ENCODE data around the gene RASAL1.

RASAL1 gene

DNA sequence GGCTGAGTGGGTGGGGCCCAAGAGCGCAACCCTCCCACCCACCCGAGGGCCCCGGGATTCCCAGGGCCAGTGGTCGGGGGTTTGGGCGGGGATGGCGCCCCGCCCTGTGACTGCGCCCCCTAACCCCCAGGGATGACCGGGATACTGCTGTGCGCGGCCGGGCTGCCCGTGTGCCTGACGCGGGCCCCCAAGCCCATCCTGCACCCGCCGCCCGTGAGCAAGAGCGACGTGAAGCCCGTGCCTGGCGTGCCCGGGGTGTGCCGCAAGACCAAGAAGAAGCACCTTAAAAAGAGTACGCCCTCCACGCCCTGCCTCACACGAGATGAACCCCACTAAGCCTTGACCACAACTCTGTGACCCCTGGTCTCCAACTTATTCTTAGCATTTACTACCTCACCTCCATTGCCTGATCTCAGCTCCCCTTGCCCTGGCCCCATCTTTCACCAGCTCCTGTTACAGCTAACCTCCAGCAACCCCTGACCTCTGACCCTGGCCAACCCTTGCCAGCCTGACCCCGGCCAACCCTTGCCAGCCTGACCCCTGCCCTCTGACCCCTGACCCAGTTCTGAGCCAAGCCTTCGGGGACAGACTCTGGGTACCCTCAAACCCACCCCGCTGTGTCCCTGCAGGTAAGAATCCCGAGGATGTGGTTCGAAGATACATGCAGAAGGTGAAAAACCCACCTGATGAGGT, 42.0 kb downstream of the RASAL1 start:
- in situ Hi-C loops (cut with MboI; ENCODE audit: low pct_unique_long_range_greater_than_20kb, low sequenced_read_pairs, unreplicated experiment): no loop called here
- TF ChIP-seq, protein P1, sequence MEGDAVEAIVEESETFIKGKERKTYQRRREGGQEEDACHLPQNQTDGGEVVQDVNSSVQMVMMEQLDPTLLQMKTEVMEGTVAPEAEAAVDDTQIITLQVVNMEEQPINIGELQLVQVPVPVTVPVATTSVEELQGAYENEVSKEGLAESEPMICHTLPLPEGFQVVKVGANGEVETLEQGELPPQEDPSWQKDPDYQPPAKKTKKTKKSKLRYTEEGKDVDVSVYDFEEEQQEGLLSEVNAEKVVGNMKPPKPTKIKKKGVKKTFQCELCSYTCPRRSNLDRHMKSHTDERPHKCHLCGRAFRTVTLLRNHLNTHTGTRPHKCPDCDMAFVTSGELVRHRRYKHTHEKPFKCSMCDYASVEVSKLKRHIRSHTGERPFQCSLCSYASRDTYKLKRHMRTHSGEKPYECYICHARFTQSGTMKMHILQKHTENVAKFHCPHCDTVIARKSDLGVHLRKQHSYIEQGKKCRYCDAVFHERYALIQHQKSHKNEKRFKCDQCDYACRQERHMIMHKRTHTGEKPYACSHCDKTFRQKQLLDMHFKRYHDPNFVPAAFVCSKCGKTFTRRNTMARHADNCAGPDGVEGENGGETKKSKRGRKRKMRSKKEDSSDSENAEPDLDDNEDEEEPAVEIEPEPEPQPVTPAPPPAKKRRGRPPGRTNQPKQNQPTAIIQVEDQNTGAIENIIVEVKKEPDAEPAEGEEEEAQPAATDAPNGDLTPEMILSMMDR (IDR thresholded peaks at IDR 0.05; ENCODE audit: extremely low read depth, insufficient read depth, missing control alignments): no peak

DNA sequence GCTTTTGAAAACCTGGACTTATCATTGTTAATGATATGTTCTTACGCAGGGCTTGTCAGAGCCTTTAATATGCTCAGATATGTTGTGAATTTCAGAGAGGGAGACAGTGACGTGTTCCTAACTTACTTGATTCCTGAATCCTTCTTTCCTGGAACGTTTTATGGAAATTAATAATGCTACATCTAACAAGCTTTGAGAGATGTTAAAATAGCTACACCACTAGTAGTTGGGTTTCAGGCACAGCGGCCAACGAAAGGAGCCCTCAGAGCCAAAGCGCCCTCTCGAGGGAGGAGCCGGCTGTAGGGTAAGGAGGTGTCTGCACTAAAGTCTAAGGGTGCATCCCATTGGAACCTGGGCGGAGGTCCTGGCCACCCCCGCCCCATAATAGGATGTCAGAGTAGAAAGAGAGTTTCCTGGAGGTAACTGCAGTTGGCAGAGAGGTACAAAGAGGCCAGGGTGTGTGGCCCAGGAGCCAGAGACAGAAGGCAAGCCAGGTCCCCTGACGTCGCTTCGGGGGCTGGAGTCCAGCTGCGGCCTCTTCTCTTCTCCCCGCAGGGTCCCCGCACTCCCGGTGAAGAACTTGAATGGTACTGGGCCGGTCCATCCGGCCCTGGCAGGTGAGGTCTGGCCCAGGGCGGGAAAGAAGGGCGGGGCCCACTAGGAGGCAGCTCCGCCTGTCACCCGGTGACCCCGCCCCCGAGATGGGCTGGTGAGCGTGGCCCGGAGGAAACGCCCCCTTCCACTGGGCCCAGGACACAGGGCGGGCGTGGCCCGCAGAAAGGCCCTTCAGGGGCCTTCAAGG, 42.8 kb downstream of the RASAL1 start:
- TF ChIP-seq, protein P1 (IDR thresholded peaks at IDR 0.05; ENCODE audit: extremely low read depth, insufficient read depth, missing control alignments): peak; percentile 61
- peak; percentile 76 for DNase-seq (ENCODE audit: low spot score)

More for the DNA sequence above, 42.0 kb downstream of the RASAL1 start:
- DNase-seq (ENCODE audit: low spot score): no peak

DNA sequence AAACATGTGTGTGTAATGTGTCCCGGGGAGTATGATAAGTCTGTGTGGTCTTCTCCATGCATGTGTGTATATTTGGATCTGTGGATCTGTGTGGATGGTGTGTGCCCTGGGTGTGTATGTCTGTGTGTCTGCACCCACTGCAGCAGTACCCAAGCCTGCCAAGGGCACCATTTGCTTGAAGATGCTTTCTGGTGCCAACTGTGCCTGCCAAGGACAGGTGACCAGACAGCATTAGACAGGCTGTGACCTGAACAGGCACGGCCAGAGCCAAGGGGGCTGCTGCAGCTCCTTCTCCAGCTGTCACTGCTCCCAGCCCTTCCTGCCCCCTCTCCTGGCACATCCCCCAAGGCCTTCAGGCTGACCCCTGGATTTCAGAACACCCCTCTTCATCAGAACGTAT, 44.1 kb downstream of the RASAL1 start:
- in situ Hi-C loops (cut with MboI; ENCODE audit: low pct_unique_long_range_greater_than_20kb, low sequenced_read_pairs, unreplicated experiment): no loop called here

More for the DNA sequence above, 42.8 kb downstream of the RASAL1 start:
- in situ Hi-C loops (cut with MboI; ENCODE audit: low pct_unique_long_range_greater_than_20kb, low sequenced_read_pairs, unreplicated experiment): no loop called here

DNA sequence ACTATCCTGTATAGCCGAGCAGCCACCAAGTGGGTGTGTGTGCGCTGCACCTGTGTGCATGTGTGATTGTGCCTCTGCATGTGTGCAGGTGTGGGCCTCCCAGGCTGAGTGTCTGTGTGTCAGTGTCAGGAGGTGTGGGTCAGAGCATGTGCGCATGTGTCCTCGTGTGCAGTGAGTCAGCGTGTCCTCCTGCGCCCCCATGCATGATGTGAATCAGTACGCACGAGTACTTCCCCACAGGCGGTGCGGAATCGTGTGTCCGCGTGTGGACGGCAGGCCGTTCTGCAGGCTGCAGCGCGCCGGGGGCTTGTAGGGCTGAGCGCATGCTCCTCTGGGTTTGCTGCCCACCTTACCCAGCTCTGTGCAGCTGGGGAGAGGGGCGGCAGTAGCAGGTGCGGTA, 44.8 kb downstream of the RASAL1 start:
- TF ChIP-seq, protein P1 (IDR thresholded peaks at IDR 0.05; ENCODE audit: extremely low read depth, insufficient read depth, missing control alignments): no peak
- in situ Hi-C loops (cut with MboI; ENCODE audit: low pct_unique_long_range_greater_than_20kb, low sequenced_read_pairs, unreplicated experiment): no loop called here

More for the DNA sequence above, 44.1 kb downstream of the RASAL1 start:
- no peak for DNase-seq (ENCODE audit: low spot score)
- TF ChIP-seq, protein P1 (IDR thresholded peaks at IDR 0.05; ENCODE audit: extremely low read depth, insufficient read depth, missing control alignments): no peak

DNA sequence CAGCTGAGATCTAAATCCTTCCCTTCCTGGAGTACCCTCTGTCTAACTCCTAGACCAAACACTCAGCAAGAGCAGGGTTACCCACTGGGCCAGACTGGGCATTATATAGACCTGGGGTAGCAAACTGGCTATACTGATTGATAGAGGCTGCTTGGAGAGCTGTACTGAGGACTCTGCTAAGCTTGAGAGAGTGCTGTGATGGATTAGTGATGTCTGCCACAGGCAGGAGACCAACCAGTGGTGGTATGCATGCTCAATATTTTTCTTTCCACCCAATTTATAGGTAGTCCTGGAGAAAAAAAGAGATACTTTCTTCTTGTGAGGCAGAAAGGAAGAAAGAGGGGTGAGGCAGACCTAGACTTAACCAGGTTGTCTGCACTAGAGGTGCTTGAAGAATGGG, 45.7 kb downstream of the RASAL1 start:
- in situ Hi-C loops (cut with MboI; ENCODE audit: low pct_unique_long_range_greater_than_20kb, low sequenced_read_pairs, unreplicated experiment): no loop called here
- no peak for DNase-seq (ENCODE audit: low spot score)
- TF ChIP-seq, protein P1 (IDR thresholded peaks at IDR 0.05; ENCODE audit: extremely low read depth, insufficient read depth, missing control alignments): no peak

More for the DNA sequence above, 44.8 kb downstream of the RASAL1 start:
- no peak for DNase-seq (ENCODE audit: low spot score)

DNA sequence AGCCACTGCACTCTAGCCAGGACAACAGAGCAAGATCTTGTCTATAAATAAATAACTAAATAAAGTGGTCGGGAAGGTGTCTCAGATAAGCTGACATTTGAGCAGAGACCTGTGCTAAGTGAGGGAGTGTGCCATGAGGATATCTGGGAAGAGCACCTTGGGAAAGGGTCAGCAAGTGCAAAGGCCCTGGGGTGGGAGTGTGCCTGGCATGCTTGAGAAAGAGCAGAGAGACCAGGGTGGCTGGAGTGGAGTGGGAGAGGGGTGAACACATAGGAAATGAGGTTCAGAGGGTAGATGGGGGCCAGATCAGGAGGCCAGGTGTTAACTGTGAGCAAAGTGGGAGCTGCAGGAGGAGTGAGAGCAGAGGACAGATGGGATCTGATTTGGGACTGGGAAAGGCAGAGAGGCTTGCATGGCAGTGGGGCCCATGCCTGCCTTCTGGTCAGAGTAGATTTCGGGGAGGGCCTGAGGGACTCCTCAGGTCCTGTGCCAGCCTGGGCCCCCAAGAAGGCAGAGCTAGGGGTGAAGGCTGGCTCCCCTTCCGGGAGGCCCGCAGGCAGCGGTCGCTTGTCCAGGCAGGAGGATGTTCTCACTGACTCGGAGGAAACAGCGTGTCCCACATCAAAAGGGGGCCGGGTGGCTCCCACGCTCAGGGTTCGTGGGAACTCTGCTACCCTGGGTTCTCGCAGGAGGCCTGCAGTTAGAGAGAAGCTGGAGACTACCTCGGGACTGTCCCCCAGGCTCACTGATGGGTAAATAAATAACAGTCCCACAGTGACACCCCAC, 46.4 kb downstream of the RASAL1 start:
- peak; percentile 61 for DNase-seq (ENCODE audit: low spot score)
- TF ChIP-seq, protein P1 (IDR thresholded peaks at IDR 0.05; ENCODE audit: extremely low read depth, insufficient read depth, missing control alignments): no peak
- in situ Hi-C loops (cut with MboI; ENCODE audit: low pct_unique_long_range_greater_than_20kb, low sequenced_read_pairs, unreplicated experiment): no loop called here
